Activated naive CD4-positive, alpha-beta T cell treated with anti-CD3 and anti-CD28 coated beads, Interleukin-2, amount 10 ng/mL, durations not matched to agents 7 days and 5 days (primary cell): ENCODE measurements around the gene NDUFS7.
"Not testable (repeated sequence)": the region's sequence is repeated elsewhere in the genome, so short reads cannot be mapped to it uniquely, and the experiment has no call there.

Experiments used
- CTCF ChIA-PET: fragments of 350-600 bp; sonication (Branson Sonifier 250); formaldehyde crosslinking; loops from one replicate; lab custom pipeline; 2021; ENCODE audit warnings: antibody characterized with exemption; lab: Charles Lee
- DNase-seq: peaks from one replicate; pipeline ENCODE4 v3.0.0-alpha.2; 2020
- H3K27ac Mint-ChIP-seq: one replicate; pipeline ENCODE4 v1.8.0; 2021; ENCODE audit warnings: mild to moderate bottlenecking, moderate library complexity, mixed read lengths
- H3K27me3 Mint-ChIP-seq: one replicate; pipeline ENCODE4 v1.8.0; 2021; ENCODE audit warnings: mild to moderate bottlenecking, mixed read lengths
- H3K36me3 Mint-ChIP-seq: one replicate; pipeline ENCODE4 v1.8.0; 2021; ENCODE audit warnings: mixed read lengths
- H3K4me1 Mint-ChIP-seq: one replicate; pipeline ENCODE4 v1.8.0; 2021; ENCODE audit warnings: mixed read lengths
- H3K4me3 Mint-ChIP-seq: one replicate; pipeline ENCODE4 v1.8.0; 2021; ENCODE audit warnings: mild to moderate bottlenecking, moderate library complexity, mixed read lengths
- H3K9me3 Mint-ChIP-seq: one replicate; pipeline ENCODE4 v1.8.0; 2021; ENCODE audit warnings: mixed read lengths

Gene NDUFS7

DNA sequence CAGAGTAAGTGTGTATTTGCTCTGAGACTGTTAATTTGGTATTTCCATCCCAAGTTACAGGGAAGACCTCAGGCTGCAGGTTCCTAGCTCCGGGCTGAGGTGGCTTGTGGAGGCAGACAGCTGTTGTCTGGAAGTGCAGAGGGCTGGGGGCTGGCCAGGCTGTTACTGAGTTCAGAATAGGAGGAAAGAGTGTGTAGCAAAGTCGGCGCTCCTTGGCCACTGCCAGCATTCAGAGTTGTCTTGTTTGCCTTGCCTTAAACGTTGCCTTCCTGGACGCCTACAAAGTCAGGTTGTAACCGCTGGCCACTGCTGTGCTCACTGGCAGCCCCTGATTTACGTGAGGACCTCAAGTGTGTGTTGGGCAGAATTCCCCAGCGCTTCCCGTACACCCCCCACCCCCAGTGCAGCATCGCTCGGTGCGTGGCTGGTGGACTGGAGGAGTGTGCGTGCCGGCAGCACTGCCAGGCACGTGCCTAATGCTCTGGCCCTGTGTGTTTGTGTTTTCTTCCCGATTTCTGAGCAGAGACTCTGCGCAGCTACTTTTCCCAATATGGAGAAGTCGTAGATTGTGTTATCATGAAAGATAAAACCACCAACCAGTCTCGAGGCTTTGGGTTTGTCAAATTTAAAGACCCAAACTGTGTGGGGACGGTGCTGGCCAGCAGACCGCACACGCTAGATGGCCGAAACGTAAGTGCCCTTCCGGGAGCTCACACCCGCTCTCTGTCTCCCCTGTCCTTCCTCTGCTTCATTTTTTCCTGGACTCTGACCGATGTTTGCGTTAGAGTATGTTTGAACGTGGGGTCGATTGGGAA, 34.2 kb downstream of the NDUFS7 start:
- no peak for DNase-seq
- H3K4me3 Mint-ChIP-seq, result no peak overlapping the region
- H3K9me3 Mint-ChIP-seq, result no peaks in the 10 kb centered on the region
- no peaks in the 10 kb centered on the region for H3K27me3 Mint-ChIP-seq
- peaks cover 26% of the 10 kb centered on the region for H3K4me1 Mint-ChIP-seq
- no peak overlapping the region for H3K27ac Mint-ChIP-seq
- CTCF ChIA-PET, result interaction anchor here (1.5 kb wide), 1 partner anchor 20 kb away, joined by 4 read pairs; no protein-coding TSS in a partner anchor
- peaks cover 27% of the 10 kb centered on the region for H3K36me3 Mint-ChIP-seq

- Mint-ChIP-seq H3K36me3 (peaks cover 31% of the 10 kb centered on the region), H3K9me3 (no peaks in the 10 kb centered on the region), H3K4me3 (no peak overlapping the region), H3K4me1 (peaks cover 20% of the 10 kb centered on the region), H3K27me3 (no peaks in the 10 kb centered on the region), H3K27ac (no peak overlapping the region)
- CTCF ChIA-PET, result no interaction called here
- no peak for DNase-seq
Observed at GRCh38 chr19:1418496-1418775, 34.7 kb downstream of the NDUFS7 start.

DNA sequence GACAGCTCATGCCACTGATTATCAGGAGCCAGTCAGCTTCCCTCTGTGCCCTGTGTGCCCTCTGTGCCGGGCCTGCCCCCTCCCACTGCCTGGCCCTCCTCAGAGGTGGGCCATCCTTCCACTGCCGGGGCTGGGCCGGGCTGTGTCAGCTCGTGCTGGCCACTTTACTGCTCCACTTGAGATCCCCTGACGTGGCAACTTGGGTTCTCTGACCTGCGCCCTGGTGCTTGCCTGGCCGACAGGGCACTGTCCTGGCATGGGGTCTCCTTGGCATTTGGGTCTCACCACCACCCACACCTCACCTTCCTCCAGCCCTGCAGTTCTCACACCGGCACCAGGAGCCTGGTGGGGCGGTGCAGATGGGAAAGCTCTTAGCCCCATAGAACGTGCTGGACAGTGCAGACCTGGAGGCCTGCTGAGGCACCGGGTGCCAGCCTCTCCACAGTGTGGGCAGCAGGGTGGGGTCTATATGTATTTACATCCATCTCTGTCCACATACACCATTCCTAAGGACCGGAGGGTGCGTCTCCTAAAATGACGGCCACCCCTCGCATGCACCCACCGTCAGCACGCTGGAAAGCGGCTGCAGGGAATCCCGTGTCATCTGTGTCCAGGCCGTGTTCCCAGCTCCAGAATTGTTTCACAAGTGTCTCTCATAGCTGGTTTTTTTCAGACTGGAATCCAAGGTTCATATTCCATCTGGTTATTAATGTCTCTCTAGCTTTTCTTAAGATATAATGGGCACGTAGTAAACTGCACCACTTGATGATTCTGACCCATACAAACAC, 35.4 kb downstream of the NDUFS7 start:
- no peak overlapping the region for H3K4me3 Mint-ChIP-seq
- CTCF ChIA-PET, result no interaction called here

GRCh38 chr19:1420085-1420484, 36.4 kb downstream of the NDUFS7 start:
- H3K4me3 Mint-ChIP-seq, H3K27me3 Mint-ChIP-seq, H3K27ac Mint-ChIP-seq, CTCF ChIA-PET, DNase-seq, H3K9me3 Mint-ChIP-seq: not testable (repeated sequence)
- H3K4me1 Mint-ChIP-seq, result peaks cover 15% of the 10 kb centered on the region
- H3K36me3 Mint-ChIP-seq, result peaks cover 35% of the 10 kb centered on the region

More for the DNA sequence above, 35.4 kb downstream of the NDUFS7 start:
- H3K9me3 Mint-ChIP-seq, result no peaks in the 10 kb centered on the region
- no peak for DNase-seq
- peaks cover 34% of the 10 kb centered on the region for H3K36me3 Mint-ChIP-seq
- no peaks in the 10 kb centered on the region for H3K27me3 Mint-ChIP-seq
- no peak overlapping the region for H3K27ac Mint-ChIP-seq
- H3K4me1 Mint-ChIP-seq, result peaks cover 19% of the 10 kb centered on the region

DNA sequence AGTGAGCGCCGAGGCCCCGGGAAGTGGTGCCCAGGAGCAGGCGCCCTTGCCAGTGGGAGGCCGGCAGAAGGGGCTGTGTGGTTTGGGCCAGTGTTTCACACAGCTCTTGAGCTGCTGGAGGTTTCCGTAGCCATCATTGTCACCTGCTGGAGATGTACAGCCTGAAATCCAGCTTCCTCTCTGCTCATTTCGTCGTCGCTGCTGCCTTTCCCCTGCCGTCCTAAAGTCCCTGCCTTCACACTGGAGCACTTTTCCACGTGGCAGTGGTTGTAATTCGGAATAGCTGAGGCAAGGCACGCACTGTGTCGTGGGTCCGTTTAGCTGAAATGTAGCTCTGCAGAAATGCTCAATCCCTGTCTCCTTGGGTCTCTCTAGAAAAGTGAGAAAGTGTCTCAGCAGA, 36.9 kb downstream of the NDUFS7 start:
- peaks cover 11% of the 10 kb centered on the region for H3K4me1 Mint-ChIP-seq
- no peak overlapping the region for H3K4me3 Mint-ChIP-seq
- peaks cover 37% of the 10 kb centered on the region for H3K36me3 Mint-ChIP-seq
- CTCF ChIA-PET, result no interaction called here
- H3K27ac Mint-ChIP-seq, result no peak overlapping the region
- no peaks in the 10 kb centered on the region for H3K27me3 Mint-ChIP-seq
- no peaks in the 10 kb centered on the region for H3K9me3 Mint-ChIP-seq
- no peak for DNase-seq

DNA sequence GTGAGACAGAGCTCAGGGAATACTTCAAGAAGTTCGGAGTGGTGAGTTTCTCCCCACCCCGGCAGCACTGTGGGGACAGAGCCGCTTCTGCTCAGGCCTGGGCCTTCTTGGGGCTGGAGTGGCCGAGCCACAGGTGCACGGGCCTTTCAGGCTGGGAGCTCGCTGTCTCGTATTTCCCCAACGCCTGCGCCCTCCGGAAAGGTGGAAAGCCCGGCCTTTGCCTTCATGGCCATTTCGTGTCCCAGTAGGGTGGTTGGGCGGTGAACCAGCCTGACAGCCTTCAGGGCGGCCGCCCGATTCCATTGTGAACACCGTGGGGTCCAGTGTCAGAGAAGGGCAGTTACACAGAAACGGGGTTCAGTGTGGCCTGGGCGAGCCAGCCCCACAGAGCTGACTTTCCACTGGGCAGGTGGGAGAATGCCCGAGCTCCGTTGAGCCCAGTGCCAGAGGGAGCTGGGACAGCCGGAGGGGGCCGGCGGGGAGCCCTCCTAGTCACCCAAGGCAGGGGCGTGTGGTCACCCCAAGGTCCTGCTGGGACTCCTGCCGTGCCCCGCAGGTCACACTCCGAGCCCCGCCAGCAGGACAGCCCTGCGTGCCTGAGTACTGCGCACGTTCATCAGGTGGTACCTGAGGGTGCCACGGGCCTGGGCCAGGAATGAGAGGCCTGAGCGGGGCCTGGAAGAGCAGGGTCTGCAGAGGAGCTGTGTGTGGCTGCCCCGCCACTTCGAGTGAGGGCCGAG, 37.7 kb downstream of the NDUFS7 start:
- no peaks in the 10 kb centered on the region for H3K27me3 Mint-ChIP-seq
- H3K9me3 Mint-ChIP-seq, result no peaks in the 10 kb centered on the region
- DNase-seq, result no peak
- peaks cover 38% of the 10 kb centered on the region for H3K36me3 Mint-ChIP-seq
- peaks cover 4% of the 10 kb centered on the region for H3K4me1 Mint-ChIP-seq
- H3K27ac Mint-ChIP-seq, result no peak overlapping the region
- CTCF ChIA-PET, result interaction anchor here (0.6 kb wide), 1 partner anchor 16 kb away, joined by 3 read pairs; no protein-coding TSS in a partner anchor
- H3K4me3 Mint-ChIP-seq, result no peak overlapping the region

DNA sequence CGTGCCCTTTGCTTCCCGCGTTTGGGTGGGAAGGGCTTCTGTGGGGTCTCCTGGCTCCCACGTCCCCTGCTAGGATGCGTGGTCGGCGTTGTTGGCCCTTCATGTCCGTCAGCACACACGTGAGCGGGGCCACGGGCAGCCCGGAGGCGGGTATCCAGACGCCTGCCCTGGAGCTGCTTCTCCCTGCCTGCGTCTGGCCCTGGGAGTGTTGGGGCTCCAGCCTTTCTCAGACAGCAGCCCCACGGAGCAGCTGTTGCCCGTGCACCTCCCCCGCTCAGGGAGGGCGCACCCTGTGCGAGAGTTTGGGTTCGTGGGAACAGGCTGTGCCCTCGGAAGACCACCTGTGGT, 38.2 kb downstream of the NDUFS7 start:
- no peak for DNase-seq
- Mint-ChIP-seq H3K9me3 (no peaks in the 10 kb centered on the region), H3K27me3 (no peaks in the 10 kb centered on the region), H3K4me3 (no peak overlapping the region), H3K27ac (no peak overlapping the region), H3K36me3 (peaks cover 38% of the 10 kb centered on the region), H3K4me1 (peaks cover 4% of the 10 kb centered on the region)
- CTCF ChIA-PET, result no interaction called here

DNA sequence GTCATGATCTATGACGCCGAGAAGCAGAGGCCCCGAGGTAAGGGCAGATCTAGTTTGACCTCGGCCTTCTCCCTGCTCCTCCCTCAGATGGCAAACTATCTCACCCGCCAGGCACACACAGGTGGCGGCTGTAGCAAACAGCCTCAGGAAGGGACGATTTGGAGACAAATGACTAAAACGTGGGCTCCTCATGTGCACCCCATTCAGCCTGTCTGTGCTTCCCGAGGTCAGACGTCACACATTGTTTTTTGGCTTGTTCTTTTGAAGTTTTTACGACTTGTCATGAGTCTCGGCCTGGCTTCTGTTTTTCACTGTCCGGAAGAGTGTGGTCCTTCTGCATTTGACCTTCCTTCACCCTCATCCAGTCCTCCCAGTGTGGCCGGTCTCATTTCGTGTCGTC, 38.7 kb downstream of the NDUFS7 start:
- CTCF ChIA-PET, result no interaction called here
- H3K4me1 Mint-ChIP-seq, result peaks cover 3% of the 10 kb centered on the region
- H3K36me3 Mint-ChIP-seq, result peaks cover 36% of the 10 kb centered on the region
- H3K27me3 Mint-ChIP-seq, result no peaks in the 10 kb centered on the region
- DNase-seq, result no peak
- H3K4me3 Mint-ChIP-seq, result no peak overlapping the region
- H3K27ac Mint-ChIP-seq, result no peak overlapping the region
- H3K9me3 Mint-ChIP-seq, result no peaks in the 10 kb centered on the region

DNA sequence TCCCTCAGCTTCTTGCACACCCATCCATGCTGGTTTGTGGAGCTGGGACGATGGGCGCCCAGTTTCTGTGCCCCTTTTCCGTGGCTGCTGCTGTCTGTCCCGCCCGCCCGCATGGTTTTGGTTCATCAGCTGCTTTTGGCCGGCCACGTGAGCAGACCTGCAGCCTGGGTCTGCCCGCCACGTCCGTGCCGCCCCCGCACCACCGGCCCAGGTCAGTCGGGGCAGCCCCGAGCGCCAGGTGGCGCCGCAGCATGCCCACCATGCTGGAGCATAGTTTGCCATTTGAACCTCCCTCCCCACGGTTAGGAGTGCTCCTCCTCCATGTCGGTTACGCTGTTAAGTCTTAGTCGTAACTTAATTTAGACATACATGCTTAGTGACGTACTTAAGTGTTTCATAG, 39.2 kb downstream of the NDUFS7 start:
- no peak overlapping the region for H3K4me3 Mint-ChIP-seq
- no peaks in the 10 kb centered on the region for H3K4me1 Mint-ChIP-seq
- H3K27ac Mint-ChIP-seq, result no peak overlapping the region
- DNase-seq, result no peak
- no peaks in the 10 kb centered on the region for H3K27me3 Mint-ChIP-seq
- CTCF ChIA-PET, result no interaction called here
- peaks cover 33% of the 10 kb centered on the region for H3K36me3 Mint-ChIP-seq
- H3K9me3 Mint-ChIP-seq, result no peaks in the 10 kb centered on the region

DNA sequence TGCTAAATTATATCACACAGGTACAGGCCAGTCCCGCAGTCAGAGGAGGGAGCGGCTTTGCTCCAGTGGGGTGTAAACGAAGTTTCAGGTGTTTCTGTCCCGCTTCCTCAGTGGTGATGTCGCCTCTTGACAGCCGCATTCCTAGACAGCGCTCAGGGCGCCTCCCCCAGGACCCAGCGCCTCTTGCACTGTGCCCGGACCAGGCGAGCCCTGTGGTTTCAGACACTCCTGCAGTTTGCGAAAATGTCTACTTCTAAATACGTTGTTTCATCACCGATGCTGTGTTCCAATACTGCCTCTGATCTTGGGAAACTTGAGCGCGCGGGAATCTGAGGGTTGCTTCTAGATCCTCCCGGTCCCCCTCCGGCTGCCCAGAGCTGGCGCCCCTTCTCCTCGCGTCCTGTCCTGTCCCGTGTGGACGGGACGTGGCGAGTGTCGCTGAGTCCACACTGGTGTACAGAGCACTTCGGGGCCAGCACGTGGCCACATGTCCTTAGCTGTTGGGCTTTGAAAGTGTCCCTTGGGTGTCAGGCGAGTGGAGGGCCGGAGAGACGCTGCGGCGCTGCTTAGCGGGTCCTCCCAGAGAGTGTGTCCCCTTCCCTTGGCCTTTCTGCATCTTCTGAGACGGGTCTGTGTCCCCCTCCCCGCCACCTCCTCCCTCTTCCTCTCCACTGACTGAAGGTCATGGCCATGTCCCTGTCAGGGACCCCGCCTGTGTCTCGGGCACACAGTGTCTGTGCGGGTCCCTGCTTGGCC, 39.9 kb downstream of the NDUFS7 start:
- no peaks in the 10 kb centered on the region for H3K9me3 Mint-ChIP-seq
- CTCF ChIA-PET, result no interaction called here
- no peaks in the 10 kb centered on the region for H3K27me3 Mint-ChIP-seq
- no peak overlapping the region for H3K4me3 Mint-ChIP-seq
- H3K4me1 Mint-ChIP-seq, result no peaks in the 10 kb centered on the region
- no peak for DNase-seq
- peaks cover 31% of the 10 kb centered on the region for H3K36me3 Mint-ChIP-seq
- H3K27ac Mint-ChIP-seq, result no peak overlapping the region

GRCh38 chr19:1424192-1424955, 40.7 kb downstream of the NDUFS7 start:
- Mint-ChIP-seq H3K9me3 (no peaks in the 10 kb centered on the region), H3K4me1 (no peaks in the 10 kb centered on the region), H3K4me3 (no peak overlapping the region), H3K27me3 (no peaks in the 10 kb centered on the region), H3K27ac (no peak overlapping the region), H3K36me3 (peaks cover 30% of the 10 kb centered on the region)
- no peak for DNase-seq
- CTCF ChIA-PET, result no interaction called here

DNA sequence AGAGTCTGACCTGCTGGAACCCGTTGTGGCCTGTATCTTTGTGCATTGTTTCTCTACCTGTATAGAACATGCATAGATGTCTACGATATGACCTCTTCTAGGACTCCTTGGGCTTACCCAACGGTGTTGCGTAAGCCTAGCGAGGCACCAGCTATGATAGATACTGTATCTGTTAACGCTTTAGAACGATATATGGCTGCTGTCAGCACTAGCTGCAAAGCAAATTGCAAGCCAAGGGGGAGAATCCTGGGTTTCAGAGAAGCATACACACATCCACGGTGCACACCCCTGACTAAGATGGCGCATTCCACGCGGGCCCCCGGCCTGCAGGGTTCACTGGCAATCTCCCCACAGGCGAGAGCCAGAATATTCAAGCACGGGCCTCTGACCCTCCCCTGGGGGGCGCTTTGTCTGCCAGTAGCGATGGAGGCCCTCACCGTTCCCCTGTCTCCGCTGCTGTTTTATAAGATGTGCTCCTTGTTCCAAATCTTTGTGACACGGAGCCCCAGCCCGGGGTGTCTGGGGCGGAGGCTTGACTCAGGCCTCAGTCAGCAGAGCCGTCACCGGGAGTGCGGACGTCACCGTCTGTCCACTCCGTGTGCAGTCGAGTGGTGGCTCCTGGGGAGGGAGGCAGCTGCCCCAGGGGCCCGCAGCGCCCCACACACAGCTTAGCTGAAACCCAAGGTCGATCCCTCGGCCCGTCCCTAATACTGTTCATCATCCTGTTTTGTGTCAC, 41.6 kb downstream of the NDUFS7 start:
- DNase-seq, result no peak
- Mint-ChIP-seq H3K27ac (no peak overlapping the region), H3K36me3 (peaks cover 29% of the 10 kb centered on the region), H3K27me3 (no peaks in the 10 kb centered on the region), H3K4me1 (no peaks in the 10 kb centered on the region), H3K9me3 (no peaks in the 10 kb centered on the region), H3K4me3 (no peak overlapping the region)
- CTCF ChIA-PET, result no interaction called here

- H3K27me3 Mint-ChIP-seq, result no peaks in the 10 kb centered on the region
- H3K36me3 Mint-ChIP-seq, result peaks cover 27% of the 10 kb centered on the region
- no peak for DNase-seq
- no peaks in the 10 kb centered on the region for H3K9me3 Mint-ChIP-seq
- no peak overlapping the region for H3K4me3 Mint-ChIP-seq
- CTCF ChIA-PET, result no interaction called here
- H3K4me1 Mint-ChIP-seq, result no peaks in the 10 kb centered on the region
- no peak overlapping the region for H3K27ac Mint-ChIP-seq
Observed at GRCh38 chr19:1425902-1426301, 42.2 kb downstream of the NDUFS7 start.
